Measurements from ENCODE around the gene MAP4.

The MAP4 gene

GRCh38 chr3:47897954-47898353 lies 118.3 kb downstream of the MAP4 start:
- no peak for TF ChIP-seq EZH2phosphoT487 (IDR thresholded peaks at IDR 0.05; ENCODE audit: borderline replicate concordance)
- TF ChIP-seq, protein P1, sequence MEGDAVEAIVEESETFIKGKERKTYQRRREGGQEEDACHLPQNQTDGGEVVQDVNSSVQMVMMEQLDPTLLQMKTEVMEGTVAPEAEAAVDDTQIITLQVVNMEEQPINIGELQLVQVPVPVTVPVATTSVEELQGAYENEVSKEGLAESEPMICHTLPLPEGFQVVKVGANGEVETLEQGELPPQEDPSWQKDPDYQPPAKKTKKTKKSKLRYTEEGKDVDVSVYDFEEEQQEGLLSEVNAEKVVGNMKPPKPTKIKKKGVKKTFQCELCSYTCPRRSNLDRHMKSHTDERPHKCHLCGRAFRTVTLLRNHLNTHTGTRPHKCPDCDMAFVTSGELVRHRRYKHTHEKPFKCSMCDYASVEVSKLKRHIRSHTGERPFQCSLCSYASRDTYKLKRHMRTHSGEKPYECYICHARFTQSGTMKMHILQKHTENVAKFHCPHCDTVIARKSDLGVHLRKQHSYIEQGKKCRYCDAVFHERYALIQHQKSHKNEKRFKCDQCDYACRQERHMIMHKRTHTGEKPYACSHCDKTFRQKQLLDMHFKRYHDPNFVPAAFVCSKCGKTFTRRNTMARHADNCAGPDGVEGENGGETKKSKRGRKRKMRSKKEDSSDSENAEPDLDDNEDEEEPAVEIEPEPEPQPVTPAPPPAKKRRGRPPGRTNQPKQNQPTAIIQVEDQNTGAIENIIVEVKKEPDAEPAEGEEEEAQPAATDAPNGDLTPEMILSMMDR (conservative IDR thresholded peaks at IDR 0.05; ENCODE audit: low read length) = no peak
- no peak overlapping the region for H2AFZ ChIP-seq (ENCODE audit: low read length)

DNA sequence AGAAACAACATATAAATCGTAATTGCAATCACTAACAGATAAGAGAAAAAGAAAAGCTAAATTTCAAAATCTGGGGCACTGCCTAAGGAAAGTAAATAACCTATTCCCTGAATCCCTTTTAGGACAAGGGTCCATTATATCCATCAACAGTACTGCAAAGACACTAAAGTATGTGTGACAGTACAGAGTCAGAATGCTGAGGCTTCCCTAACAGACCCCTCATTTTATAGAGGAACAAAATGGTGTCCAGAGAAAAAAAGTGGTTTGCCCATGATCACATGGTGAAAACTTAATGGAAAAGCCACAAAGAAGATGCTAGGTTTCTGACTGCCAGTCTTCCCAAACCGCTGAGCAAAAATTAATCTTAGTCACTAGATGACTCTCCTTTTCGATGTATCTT lies 119.5 kb downstream of the MAP4 start:
- no peak for TF ChIP-seq EZH2phosphoT487 (IDR thresholded peaks at IDR 0.05; ENCODE audit: borderline replicate concordance)
- TF ChIP-seq, protein P1 (conservative IDR thresholded peaks at IDR 0.05; ENCODE audit: low read length) = no peak
- H3K4me1 ChIP-seq (ENCODE audit: insufficient read depth, low read length, poor library complexity, severe bottlenecking) = no peaks in the 10 kb centered on the region
- H3K4me3 ChIP-seq (ENCODE audit: low read length, poor library complexity, severe bottlenecking) = no peak overlapping the region
- no peaks in the 10 kb centered on the region for H3F3A ChIP-seq (ENCODE audit: low read depth)
- no peaks in the 10 kb centered on the region for H4K20me1 ChIP-seq (ENCODE audit: insufficient read depth, low read length, poor library complexity, severe bottlenecking)
- H3K9me3 ChIP-seq (ENCODE audit: insufficient read depth, low read depth, low read length) = no peaks in the 10 kb centered on the region
- H3K27me3 ChIP-seq (ENCODE audit: insufficient read depth, low read length, poor library complexity, severe bottlenecking) = no peaks in the 10 kb centered on the region
- no peaks in the 10 kb centered on the region for H3K9me2 ChIP-seq (replicated peaks; ENCODE audit: low read depth, low read length)
- H2AFZ ChIP-seq (ENCODE audit: low read length) = no peak overlapping the region
- no peaks in the 10 kb centered on the region for H3K36me3 ChIP-seq (ENCODE audit: insufficient read depth, low read length)
- H3K79me2 ChIP-seq (ENCODE audit: insufficient read depth, low read length) = no peaks in the 10 kb centered on the region
- H3K4me2 ChIP-seq (ENCODE audit: low read depth, low read length, poor library complexity, severe bottlenecking) = no peak overlapping the region
- no peak overlapping the region for H3K9ac ChIP-seq (ENCODE audit: low read depth, low read length, poor library complexity, severe bottlenecking)

More at GRCh38 chr3:47897954-47898353, 118.3 kb downstream of the MAP4 start:
- Histone ChIP-seq H3K9ac (ENCODE audit: low read depth, low read length, poor library complexity, severe bottlenecking) (no peak overlapping the region), H3K27me3 (ENCODE audit: insufficient read depth, low read length, poor library complexity, severe bottlenecking) (no peaks in the 10 kb centered on the region), H3K4me1 (ENCODE audit: insufficient read depth, low read length, poor library complexity, severe bottlenecking) (no peaks in the 10 kb centered on the region), H4K20me1 (ENCODE audit: insufficient read depth, low read length, poor library complexity, severe bottlenecking) (no peaks in the 10 kb centered on the region), H3K79me2 (ENCODE audit: insufficient read depth, low read length) (no peaks in the 10 kb centered on the region), H3K36me3 (ENCODE audit: insufficient read depth, low read length) (no peaks in the 10 kb centered on the region), H3K4me2 (ENCODE audit: low read depth, low read length, poor library complexity, severe bottlenecking) (no peak overlapping the region), H3K9me3 (ENCODE audit: insufficient read depth, low read depth, low read length) (no peaks in the 10 kb centered on the region), H3F3A (ENCODE audit: low read depth) (no peaks in the 10 kb centered on the region), H3K9me2 (replicated peaks; ENCODE audit: low read depth, low read length) (no peaks in the 10 kb centered on the region), H3K4me3 (ENCODE audit: low read length, poor library complexity, severe bottlenecking) (no peak overlapping the region)

GRCh38 chr3:47895241-47895640 lies 121.0 kb downstream of the MAP4 start:
- no peaks in the 10 kb centered on the region for H4K20me1 ChIP-seq (ENCODE audit: insufficient read depth, low read length, poor library complexity, severe bottlenecking)
- no peaks in the 10 kb centered on the region for H3K27me3 ChIP-seq (ENCODE audit: insufficient read depth, low read length, poor library complexity, severe bottlenecking)
- no peak overlapping the region for H3K4me3 ChIP-seq (ENCODE audit: low read length, poor library complexity, severe bottlenecking)
- H3K9me2 ChIP-seq (replicated peaks; ENCODE audit: low read depth, low read length) = no peaks in the 10 kb centered on the region
- no peaks in the 10 kb centered on the region for H3K79me2 ChIP-seq (ENCODE audit: insufficient read depth, low read length)
- TF ChIP-seq, protein P1 (conservative IDR thresholded peaks at IDR 0.05; ENCODE audit: low read length) = no peak
- no peak for TF ChIP-seq EZH2phosphoT487 (IDR thresholded peaks at IDR 0.05; ENCODE audit: borderline replicate concordance)
- H3F3A ChIP-seq (ENCODE audit: low read depth) = no peaks in the 10 kb centered on the region
- H2AFZ ChIP-seq (ENCODE audit: low read length) = no peak overlapping the region
- no peak overlapping the region for H3K9ac ChIP-seq (ENCODE audit: low read depth, low read length, poor library complexity, severe bottlenecking)
- no peak overlapping the region for H3K4me2 ChIP-seq (ENCODE audit: low read depth, low read length, poor library complexity, severe bottlenecking)
- no peaks in the 10 kb centered on the region for H3K9me3 ChIP-seq (ENCODE audit: insufficient read depth, low read depth, low read length)
- H3K36me3 ChIP-seq (ENCODE audit: insufficient read depth, low read length) = peaks cover 7% of the 10 kb centered on the region; the same call in 1 of the 2 replicates
- H3K4me1 ChIP-seq (ENCODE audit: insufficient read depth, low read length, poor library complexity, severe bottlenecking) = peaks cover 2% of the 10 kb centered on the region

Measured in Loucy (cell line).